ENCODE measurements around the gene CHAT. TPM values are rescaled to one million over a fixed set of nuclear protein-coding genes. Genes with fewer than 3 reads are reported as not detected.

Gene CHAT
- total RNA-seq, 1 experiment from 2014 or later: not detected

DNA sequence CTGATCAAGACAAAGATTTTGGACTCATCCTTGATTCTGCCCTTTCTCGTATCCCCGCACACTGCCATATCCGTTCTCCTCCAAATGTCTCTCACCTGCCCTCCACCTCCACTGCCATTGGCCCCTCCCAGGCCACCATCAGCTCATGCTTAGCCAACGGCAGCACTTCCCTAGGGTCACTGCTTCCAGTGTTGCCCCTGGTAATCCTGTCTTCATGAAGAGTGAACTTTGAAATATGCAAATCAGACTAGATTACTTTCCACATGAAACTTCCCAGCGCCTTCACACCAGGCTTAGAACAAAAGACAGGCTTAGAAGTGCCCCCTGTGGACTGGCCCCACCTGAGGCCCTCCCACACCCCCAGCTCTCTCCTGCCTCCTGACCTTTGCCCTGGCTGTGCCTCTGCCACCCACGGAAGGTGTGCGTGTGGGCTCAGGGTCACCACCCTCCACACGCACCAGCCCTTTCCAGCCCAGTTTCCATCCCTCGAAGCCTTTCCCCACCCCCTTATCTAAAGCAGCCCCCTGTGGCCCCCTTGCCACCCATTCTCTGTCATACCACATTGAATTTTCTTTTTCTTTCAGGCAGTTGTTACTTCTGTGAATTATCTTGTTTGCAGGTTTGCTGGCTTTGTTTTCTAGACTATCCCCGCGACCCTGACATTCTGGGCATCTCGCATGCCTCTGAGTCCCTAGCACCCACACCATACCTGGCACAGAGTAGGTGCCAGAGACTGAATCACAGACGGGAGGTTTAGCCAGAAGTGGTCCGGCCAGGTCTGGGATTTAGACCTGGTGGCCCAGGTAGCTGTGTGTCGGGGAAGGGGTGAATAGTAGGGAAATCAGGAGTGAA lies 38.8 kb downstream of the CHAT start:
- ATAC-seq (no peak), DNase-seq (ENCODE audit: low read depth, low spot score) (no peak)
- intact Hi-C loops (cut with micrococcal nuclease; ENCODE audit: unreplicated experiment) (no loop called here), in situ Hi-C loops (cut with HindIII; ENCODE audit: low pct_unique_long_range_greater_than_20kb, low sequenced_read_pairs) (no loop called here)
- POLR2A ChIA-PET: no interaction called here
- CTCF ChIA-PET: no interaction called here
- no peak overlapping the region for H3K27ac ChIP-seq (ENCODE audit: low read length)
- H3K9me3 ChIP-seq (ENCODE audit: control insufficient read depth, insufficient read depth, low read depth, low read length): no peaks in the 10 kb centered on the region
- no peaks in the 10 kb centered on the region for H3K4me1 ChIP-seq (ENCODE audit: control insufficient read depth, insufficient read depth, low read length)
- H3K36me3 ChIP-seq (ENCODE audit: control insufficient read depth, insufficient read depth, low read length): no peaks in the 10 kb centered on the region
- peaks cover 7% of the 10 kb centered on the region; the same call in 1 of the 2 replicates for H3K27me3 ChIP-seq (ENCODE audit: control insufficient read depth, insufficient read depth, low read length)
- no peak overlapping the region for H3K4me3 ChIP-seq (ENCODE audit: low read depth in 2 of 2, low read length in 2 of 2)
- TF ChIP-seq SIN3A (IDR thresholded peaks at IDR 0.05; ENCODE audit: borderline replicate concordance, insufficient read depth, low read depth, low read length) (no peak), POLR2AphosphoS5 (IDR thresholded peaks at IDR 0.05; ENCODE audit: low read depth, low read length) (no peak), TCF7L2 (IDR thresholded peaks at IDR 0.05; ENCODE audit: low read depth, low read length) (no peak)
- TF ChIP-seq, protein P1, sequence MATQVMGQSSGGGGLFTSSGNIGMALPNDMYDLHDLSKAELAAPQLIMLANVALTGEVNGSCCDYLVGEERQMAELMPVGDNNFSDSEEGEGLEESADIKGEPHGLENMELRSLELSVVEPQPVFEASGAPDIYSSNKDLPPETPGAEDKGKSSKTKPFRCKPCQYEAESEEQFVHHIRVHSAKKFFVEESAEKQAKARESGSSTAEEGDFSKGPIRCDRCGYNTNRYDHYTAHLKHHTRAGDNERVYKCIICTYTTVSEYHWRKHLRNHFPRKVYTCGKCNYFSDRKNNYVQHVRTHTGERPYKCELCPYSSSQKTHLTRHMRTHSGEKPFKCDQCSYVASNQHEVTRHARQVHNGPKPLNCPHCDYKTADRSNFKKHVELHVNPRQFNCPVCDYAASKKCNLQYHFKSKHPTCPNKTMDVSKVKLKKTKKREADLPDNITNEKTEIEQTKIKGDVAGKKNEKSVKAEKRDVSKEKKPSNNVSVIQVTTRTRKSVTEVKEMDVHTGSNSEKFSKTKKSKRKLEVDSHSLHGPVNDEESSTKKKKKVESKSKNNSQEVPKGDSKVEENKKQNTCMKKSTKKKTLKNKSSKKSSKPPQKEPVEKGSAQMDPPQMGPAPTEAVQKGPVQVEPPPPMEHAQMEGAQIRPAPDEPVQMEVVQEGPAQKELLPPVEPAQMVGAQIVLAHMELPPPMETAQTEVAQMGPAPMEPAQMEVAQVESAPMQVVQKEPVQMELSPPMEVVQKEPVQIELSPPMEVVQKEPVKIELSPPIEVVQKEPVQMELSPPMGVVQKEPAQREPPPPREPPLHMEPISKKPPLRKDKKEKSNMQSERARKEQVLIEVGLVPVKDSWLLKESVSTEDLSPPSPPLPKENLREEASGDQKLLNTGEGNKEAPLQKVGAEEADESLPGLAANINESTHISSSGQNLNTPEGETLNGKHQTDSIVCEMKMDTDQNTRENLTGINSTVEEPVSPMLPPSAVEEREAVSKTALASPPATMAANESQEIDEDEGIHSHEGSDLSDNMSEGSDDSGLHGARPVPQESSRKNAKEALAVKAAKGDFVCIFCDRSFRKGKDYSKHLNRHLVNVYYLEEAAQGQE (IDR thresholded peaks at IDR 0.05; ENCODE audit: insufficient read depth in 1 of 2, low read depth in 2 of 2, low read length in 1 of 2): no peak
- TF ChIP-seq, protein P2, sequence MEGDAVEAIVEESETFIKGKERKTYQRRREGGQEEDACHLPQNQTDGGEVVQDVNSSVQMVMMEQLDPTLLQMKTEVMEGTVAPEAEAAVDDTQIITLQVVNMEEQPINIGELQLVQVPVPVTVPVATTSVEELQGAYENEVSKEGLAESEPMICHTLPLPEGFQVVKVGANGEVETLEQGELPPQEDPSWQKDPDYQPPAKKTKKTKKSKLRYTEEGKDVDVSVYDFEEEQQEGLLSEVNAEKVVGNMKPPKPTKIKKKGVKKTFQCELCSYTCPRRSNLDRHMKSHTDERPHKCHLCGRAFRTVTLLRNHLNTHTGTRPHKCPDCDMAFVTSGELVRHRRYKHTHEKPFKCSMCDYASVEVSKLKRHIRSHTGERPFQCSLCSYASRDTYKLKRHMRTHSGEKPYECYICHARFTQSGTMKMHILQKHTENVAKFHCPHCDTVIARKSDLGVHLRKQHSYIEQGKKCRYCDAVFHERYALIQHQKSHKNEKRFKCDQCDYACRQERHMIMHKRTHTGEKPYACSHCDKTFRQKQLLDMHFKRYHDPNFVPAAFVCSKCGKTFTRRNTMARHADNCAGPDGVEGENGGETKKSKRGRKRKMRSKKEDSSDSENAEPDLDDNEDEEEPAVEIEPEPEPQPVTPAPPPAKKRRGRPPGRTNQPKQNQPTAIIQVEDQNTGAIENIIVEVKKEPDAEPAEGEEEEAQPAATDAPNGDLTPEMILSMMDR (IDR thresholded peaks at IDR 0.05): no peak
- no TSS peak for BruUV-seq (replicated peaks)

DNA sequence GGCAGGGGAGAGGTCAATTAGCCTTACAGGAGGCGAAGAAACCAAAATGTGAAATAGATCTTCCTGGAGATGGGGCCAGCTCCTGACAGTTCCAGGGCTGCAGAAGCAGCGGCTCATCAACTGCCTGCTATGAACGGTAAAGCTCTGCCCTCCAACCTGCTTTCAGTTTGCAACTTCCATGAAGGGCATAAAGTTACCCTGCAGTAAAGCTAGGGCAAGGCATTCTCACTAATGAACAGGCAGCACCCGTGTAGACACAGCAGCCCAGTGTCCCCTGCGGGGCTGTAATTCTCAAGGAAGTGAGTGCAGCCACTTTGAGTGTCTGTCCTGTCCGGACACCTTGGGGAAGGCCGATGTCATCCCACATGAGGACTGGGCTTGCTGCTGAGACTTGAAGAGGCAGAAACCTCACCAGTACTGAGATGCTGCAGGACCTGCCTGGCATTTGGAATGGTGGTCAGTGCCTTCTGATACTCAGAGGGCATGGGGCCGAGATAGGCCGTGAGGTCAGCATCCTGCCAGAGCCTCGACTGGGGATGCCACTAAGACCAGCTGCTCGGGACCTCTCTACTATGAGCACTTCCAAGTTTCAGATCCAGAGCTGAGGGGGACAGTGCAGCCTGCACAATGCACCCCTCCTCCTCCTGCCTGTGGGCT lies 39.6 kb downstream of the CHAT start:
- in situ Hi-C loops (cut with HindIII; ENCODE audit: low pct_unique_long_range_greater_than_20kb, low sequenced_read_pairs): no loop called here
- DNase-seq (ENCODE audit: low read depth, low spot score) (no peak), ATAC-seq (no peak)
- BruUV-seq (replicated peaks): no TSS peak
- H3K36me3 ChIP-seq (ENCODE audit: control insufficient read depth, insufficient read depth, low read length): no peaks in the 10 kb centered on the region
- H3K4me1 ChIP-seq (ENCODE audit: control insufficient read depth, insufficient read depth, low read length): no peaks in the 10 kb centered on the region
- TF ChIP-seq, protein P1 (IDR thresholded peaks at IDR 0.05; ENCODE audit: insufficient read depth in 1 of 2, low read depth in 2 of 2, low read length in 1 of 2): no peak
- TF ChIP-seq, protein P2 (IDR thresholded peaks at IDR 0.05): no peak
- TF ChIP-seq POLR2AphosphoS5 (IDR thresholded peaks at IDR 0.05; ENCODE audit: low read depth, low read length) (no peak), TCF7L2 (IDR thresholded peaks at IDR 0.05; ENCODE audit: low read depth, low read length) (no peak), SIN3A (IDR thresholded peaks at IDR 0.05; ENCODE audit: borderline replicate concordance, insufficient read depth, low read depth, low read length) (no peak)
- ChIA-PET CTCF (no interaction called here), POLR2A (no interaction called here)
- no peaks in the 10 kb centered on the region for H3K9me3 ChIP-seq (ENCODE audit: control insufficient read depth, insufficient read depth, low read depth, low read length)
- peaks cover 7% of the 10 kb centered on the region; the same call in 1 of the 2 replicates for H3K27me3 ChIP-seq (ENCODE audit: control insufficient read depth, insufficient read depth, low read length)
- no peak overlapping the region for H3K4me3 ChIP-seq (ENCODE audit: low read depth in 2 of 2, low read length in 2 of 2)
- intact Hi-C loops (cut with micrococcal nuclease; ENCODE audit: unreplicated experiment): no loop called here
- H3K27ac ChIP-seq (ENCODE audit: low read length): no peak overlapping the region

All from Panc1 (cell line).